NCI-H2107 (cell line): ENCODE results near the gene ENOX2.

Source experiments
- DNase-seq: peaks from one replicate; lab custom pipeline; 2025; lab: John Stamatoyannopoulos, UW

ENOX2 gene

DNA sequence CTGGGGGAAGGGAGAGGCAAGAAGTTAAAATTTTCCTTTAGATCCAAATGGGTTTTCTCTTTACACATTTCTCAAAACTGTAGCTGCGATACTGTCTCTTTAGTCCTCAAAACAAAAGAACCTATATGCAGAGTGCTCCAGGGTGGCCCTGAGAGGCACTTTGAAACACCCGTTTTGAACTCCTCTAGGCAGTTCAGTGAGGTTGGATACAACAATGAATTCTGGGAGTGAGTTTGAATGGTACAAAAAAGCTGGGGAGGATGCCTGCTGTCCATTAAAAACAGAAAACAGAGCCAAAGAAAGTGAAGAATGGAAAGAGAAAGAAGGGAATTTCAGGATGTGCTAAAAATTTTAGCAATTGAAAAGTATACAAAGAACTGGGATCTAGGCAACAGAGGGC, 23.1 kb downstream of the ENOX2 start:
- no peak for DNase-seq

DNA sequence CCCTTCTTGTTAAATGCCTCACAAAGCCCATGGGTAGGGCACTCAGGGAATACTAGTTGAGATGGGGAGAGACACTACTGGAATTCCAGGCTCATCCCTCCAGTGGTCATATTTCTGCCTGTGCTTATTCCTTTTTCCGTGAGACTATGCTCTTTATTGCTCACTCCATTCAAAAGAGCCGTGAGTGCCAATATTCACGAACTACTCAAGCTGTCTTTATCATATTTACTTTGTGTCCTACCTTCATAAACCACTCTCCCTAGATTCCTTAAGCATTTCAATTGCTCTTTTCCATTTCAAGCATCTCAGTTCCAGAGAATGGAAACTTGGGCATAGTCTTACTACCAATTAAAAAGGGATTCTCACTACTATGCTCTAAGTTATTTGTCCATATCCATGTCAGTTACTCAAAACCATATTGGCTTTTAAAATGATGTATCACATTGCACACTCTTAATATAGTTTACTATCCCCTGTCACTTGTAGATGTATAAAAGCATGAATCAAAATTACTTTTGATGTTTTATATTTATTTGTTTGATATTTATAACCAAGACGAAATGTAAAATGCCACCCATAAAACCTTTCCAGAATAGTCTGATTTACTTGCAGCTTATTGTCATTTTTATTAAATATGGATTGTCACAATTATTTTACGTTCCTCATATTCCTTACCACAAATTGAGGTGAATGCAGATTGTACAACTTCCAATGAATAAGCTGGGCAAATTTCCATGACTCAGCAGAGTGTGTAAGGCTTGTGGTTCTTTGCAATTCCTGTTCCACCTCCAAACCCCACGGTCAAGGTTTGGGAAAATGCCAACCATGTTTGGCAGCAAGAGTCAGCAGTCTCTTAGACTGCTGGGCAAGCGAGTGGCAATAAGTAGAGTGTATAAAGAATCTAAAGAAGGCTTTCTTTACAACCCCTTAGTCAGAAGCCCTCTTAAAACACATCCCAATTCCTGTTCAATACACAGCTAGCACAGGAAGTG, 24.4 kb downstream of the ENOX2 start:
- DNase-seq: peak; percentile 20

DNA sequence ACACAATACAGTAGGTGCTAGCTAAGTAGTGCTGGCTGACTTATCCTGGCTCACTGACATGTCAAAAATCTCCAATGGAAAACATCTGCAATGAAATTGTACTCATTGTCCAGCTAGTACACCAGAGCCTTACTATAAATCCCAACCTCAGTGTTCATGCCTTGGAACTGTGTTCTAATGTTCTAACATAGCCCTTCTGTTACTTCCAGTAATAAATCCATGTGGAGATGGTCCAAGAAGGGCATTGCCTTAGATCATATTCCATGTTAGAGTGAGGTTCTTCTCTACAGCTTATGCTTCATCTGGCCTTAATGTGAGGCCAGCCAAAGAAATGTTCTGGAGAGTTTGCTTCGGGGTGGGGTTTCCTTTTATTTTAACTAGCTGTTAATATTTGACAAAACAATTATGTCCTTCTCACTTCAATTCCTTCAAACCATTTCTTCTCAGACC, 25.1 kb downstream of the ENOX2 start:
- no peak for DNase-seq

DNA sequence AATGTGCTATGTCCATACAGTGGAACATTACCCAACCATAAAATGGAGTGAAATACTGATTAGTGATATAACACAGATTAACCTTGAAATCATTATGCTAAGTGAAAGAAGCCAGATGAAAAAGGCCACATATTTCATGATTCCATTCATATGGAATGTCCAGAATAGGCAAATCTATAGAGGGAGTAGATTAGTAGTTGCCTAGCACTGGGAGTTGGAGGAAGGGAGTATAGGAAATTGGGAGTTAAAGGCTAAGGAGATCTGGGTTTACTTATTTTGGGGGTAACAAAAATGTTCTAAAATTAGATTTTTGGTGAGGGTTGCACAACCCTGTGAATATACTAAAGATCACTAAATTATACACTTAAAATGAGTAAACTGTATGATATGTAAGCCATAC, 26.8 kb downstream of the ENOX2 start:
- DNase-seq: no peak

DNA sequence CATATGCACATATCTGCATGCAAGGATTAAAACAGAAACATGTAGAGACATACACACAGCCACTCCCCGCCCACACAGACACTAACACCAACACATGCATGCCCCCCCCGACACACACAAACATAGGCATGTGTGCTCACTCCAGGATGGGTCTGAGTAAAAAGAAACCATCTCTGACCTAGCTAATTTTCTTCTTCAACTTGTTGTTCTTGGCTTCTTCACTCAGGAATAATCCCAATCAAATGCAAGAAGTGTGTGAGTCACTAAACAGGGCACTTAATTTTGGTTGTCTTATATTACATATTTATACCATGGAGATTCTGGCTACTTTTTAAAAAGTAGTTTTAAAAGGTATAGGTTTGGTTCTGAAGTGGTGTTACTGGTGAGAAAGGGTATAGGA, 28.3 kb downstream of the ENOX2 start:
- no peak for DNase-seq

DNA sequence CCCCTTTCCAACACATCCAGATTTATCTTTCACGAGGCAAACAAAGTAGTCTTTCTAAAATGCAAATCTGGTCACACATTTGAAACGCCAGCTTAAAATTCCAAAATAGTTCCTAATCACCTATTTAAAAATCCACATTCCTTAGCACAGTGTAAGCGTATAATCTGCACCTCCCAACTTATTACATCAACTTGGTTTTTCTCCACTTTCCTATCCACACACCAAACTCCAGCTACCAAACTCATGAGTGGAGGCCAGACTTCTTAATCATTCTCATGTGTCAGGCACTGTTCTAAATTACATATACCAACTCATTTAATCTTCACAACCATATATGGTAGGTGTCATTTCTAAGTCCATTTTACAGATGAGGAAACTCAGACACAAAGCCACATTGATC, 33.8 kb downstream of the ENOX2 start:
- DNase-seq: no peak

DNA sequence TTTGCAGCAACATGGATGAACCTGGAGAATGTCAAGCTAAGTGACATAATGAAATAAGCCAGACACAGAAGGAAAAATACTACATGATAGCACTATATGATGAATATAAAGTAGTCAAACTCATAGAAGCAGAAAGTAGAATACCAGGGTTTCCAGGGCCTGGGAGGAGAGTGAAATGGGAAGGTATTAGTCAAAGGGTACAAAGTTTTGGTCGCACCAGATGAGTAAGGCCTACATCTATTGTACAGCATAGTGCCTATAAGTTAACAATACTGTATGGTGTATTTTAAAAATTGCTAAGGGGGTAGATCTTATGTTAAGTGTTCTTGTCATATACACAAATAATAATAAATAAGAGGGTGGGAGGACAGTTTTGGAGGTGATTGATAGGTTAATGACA, 41.5 kb downstream of the ENOX2 start:
- DNase-seq: no peak

DNA sequence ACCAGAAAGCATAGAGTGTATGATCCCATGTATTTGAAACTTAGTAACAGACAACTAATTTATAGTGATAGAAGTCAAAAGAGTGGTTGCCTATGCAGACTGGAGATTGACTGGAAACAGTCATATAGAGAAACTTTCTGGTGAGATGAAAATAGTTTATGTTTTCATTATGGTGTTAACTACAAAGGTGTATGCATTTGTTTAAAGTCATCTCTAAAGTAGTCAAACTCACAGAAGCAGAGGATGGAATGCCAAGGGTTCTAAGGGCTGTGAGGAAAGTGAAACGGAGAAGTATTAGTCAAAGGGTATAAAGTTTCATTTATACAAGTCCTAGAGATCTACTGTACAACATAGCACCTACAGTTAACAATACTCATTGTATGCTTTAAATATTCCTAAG, 45.8 kb downstream of the ENOX2 start:
- no peak for DNase-seq

DNA sequence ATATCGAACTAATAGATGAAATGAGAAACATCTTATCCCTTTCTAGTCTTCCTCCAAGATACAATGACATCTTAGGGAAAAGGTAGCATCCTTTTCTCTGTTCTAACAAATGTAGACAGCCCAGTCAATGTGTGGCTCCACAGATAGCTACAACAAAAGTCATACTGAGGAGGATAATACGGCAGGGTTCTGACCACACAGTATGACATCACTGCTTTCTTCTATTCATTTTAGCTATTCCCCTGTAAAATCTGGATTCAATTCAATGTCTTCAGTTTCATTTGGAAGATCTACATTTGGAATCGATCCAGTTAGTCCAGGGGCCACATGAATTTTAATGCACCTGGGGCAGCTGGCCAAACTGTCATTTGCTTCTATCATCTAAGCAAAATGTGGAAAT, 51.4 kb downstream of the ENOX2 start:
- no peak for DNase-seq

DNA sequence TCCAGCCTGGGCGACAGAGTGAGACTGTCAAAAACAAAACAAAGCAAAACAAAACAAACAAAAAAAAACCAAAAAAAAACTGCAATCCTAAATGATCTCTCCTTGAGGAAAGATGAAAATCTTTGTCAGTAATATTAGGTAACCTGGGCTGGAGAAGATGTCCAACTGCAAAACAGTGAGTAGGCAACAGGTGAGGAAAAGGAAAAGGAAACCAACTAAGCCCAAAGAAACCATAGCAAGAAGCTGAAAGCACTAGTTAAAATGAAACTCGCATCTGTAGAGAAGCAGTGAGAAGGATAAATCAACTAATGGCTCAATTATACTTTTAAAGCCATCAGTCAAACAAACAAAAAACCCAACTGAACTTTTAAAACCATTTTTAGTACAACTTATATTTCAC, 54.2 kb downstream of the ENOX2 start:
- DNase-seq: no peak

DNA sequence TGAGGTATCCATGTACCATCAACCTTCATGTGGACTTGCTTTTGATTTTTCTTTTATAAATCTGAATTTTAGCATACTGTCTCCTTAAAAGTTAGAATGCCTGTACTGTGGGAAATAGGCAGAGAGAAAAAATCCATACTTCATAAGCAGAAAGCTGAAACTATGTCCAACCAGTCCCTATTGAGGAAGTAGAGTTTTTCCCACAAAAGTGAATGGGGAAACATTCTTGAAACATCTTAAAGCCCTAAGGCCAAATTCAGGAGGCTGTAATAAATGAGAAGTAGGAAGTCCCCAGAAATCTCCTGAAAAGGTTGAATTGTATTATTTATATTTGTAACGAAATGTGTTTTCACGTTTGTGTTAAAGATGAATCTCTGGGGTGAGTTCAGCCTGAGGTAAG, 56.3 kb downstream of the ENOX2 start:
- DNase-seq: no peak

DNA sequence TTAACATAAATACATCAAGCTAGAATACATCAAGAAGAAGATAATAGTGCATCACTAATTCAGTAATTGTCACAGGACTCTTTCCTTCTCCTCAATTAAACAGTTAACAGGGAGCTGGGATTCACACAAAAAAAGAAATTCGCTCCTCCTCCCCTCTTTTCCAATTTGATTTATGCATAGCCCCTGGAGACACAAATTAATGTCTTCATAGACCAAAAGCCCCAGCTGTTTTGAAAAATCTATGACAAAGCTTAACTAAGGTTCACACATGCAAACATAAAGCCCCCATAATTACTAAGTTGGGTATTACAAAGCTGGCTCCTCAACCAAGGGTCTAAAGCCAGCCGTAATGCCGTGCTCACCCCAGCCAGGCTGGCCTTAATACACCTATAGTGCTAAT, 61.2 kb downstream of the ENOX2 start:
- DNase-seq: no peak

DNA sequence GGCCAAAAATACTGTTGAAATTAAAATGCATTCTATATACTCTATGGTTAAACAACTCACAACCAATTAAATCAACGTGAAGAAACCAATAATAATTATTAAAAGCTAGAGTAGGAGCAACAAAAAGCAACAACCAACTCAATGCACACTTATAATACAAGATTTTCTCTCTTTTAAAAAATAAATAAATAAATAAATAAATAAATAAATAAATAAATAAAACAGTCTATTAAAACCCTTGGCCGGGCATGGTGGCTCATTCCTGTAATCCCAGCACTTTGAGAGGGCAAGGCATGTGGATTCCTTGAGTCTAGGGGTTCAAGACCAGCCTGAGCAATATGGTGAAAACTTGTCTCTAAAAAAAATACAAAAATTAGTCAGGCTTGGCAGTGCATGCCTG, 62.7 kb downstream of the ENOX2 start:
- DNase-seq: no peak

DNA sequence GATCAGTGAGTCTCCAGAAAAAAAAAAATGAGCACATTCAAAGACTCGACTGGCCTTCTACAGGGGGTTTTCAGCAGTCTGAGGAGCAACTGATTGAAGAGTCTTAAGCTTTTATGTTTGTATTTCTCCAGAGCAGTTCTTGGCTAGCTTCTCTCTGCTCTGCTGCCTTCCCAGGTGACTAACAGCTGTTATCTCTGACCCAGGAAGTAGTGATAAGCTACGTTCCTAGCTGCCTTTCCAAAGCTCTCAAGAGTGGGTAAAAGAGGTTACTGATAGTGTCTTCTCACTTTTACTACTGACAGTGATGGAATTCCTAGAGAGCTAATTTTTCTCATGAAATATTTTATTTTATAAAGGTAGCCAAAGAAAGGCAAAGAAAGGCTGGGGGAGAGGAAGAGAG, 66.6 kb downstream of the ENOX2 start:
- DNase-seq: no peak

DNA sequence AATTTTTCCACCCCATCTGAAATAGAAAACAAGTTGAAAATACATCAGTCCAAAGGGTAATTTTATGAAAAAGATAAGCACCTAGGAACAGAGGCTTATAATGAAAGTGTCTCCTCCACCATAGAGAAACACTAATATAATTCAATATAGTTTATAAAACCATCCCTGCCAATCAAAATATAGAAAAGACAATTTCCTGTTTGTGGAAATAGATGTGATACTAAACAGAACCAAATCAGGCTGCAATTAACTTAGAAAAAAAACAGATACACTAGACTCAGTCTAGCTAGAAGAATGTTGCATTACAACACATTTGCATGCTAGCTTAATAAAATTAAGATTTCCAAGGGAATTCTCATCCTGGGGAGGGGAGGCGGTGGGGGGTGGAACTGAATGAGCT, 68.2 kb downstream of the ENOX2 start:
- DNase-seq: no peak

DNA sequence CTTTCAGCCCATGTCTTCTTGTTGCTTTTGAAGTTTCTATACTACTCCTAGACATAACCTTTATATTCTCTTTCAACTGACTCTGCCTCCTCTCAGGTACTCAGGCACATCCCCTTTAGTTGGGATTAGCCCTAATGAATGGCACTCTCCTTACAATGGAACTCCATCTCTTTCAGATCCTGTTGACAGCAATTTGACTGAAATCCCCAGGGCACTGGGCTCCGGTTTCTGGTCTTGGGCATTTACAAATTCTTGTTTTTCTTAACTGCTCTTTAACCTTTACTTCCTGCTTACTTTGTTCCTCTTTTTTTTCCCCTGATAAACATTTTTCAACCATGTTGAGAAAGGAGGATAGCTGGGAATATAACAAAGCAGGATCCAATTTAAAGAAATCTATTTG, 68.9 kb downstream of the ENOX2 start:
- peak; percentile 7 for DNase-seq

DNA sequence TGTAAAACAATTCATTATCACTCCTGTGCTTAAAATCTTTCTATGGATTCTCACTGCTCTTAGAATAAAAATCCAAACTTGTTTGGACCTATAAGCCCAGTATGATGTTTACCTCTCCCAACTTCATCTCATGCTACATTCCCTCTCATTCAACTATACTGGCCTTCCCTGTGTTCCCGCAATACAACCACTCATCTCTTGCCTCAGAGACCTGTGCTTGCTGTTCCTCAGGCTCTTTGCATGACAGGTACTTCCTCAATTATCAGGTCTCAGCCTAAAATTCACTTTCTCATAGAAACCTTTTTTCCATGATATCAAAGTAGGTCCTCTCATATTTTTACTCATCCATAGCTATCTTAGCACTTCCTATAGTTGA, 71.7 kb downstream of the ENOX2 start:
- no peak for DNase-seq

DNA sequence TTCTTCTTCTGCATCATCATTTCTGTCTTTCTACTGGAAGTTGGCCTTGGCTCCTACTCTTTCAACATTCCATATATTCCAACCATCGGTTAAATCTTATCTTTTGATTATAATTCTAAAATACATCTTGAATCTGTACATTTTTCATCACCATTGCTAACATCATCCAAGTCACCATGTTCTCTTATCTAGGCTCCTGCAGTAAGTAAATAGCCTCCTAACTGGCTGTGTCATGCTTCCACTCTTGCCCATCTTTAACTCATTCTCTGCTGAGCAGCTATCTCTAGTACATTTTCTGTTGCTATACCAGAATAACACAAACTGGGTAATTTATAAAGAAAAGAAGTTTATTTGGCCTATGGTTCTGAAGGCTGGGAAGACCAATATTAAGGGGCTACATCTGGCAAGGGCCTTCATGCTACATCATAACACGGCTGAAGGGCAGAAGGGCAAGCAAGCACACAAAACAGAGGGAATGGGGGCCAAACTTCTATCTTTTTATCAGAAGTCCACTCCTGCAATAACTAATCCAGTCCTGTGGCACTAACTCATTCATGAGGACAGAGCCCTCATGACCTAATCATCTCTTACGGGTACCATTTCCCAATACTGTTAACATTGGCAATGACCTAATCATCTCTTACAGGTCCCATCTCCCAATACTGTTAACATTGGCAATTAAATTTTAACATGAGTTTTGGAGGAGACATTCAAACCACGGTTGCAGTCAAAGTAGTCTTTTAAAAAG, 72.2 kb downstream of the ENOX2 start:
- DNase-seq: no peak

DNA sequence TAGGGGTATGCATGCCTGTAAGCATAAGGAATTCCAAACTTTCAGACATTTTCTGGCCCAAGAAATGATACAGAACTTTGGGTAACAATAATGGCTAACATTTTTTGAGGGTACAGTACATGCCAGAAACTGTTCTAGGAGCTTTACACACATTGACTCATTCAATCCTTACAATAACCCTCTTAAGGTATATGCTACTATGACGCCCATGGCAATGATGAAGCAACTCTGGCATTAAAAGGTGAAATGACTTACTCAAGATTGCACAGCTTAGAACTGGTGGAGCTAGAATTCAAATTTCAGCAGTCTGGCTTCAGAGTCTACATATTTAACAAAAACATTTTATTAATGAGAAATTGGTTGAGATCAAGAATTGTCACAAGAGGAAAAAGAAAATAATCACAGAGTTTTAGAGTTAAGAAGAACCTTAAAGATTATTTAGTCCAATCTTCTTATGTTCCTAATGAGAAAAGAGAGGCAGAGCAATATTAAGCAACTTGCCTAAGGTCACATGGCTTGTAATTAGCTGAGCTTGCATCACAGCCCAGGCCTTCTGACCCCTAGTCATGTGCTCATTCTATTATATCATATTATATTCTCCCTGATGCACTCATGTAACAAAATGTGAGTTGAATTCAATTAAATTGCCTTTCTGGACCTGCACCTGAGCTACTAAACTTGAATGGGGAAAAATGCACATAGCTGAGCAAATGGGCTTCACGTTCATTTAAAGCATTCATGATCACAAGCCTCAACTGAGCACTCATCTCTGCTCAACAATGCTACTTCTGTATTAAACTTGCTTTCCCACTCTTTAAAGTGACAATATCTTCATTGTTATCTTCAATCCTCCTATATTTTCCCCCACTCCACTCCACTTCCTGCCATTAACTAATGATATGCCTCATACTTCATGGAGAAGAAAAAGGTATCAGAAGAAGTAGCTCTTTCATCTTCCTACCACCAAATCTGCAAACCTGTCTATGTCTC, 73.2 kb downstream of the ENOX2 start:
- no peak for DNase-seq

DNA sequence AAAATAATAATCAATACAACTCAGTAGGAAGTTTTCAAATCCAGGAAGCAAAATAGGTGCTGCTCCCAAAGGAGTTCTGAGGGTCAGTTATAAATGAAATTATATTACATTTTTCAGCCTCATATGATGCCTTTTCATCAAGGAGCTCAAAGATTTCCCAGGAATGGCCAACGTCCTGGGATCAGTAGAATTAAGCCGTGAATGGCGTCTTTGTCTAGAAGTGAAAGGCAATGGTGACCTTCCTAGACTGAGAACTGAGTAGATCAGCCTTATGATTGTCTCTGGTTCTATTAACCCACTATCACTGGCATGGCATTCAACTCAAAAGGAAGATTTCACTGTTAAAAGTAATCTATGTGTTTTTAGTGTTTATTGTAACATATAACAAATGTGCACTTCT, 74.4 kb downstream of the ENOX2 start:
- no peak for DNase-seq

DNA sequence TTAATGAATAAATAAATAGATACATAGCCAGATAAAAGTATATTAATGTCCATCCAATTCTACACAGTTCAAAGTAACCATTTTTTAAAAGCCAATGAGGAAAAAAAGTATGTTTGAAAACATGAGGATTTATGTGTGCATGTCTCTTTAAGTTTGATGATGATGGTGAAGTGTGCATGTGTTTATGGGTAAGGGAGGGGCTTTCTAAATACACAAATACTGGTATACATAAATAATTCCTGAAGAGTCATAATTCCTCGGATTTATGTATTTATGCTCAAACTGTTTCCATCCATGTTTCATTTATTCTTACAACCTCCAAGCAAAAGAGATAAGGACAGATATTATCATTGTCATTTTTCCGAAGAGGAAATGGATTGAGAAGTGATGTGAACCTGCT, 75.4 kb downstream of the ENOX2 start:
- DNase-seq: no peak

DNA sequence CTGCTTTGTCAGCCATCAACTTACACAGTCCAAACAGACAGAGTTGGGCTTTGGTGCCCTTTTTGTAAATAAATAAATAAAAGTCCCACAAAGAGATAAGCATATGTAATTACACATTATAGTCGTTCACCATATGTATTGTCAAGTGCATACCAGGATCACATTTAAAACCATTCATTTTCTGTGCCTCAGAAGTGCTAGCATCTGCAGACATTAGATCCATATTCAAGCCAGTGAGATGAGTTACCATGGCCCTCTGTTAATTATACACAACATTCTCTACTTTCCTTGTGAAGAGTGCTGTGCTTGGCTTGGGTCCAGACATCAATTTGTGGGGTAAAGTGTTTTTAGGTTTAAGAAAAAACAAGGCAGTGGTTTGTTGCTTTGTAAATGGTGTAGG, 76.8 kb downstream of the ENOX2 start:
- DNase-seq: peak; percentile 33
